ENCODE data around the gene PEX10.

GRCh38 chr1:2380816-2381591 lies 31.4 kb downstream of the PEX10 start:
- TF ChIP-seq TAF1 (conservative IDR thresholded peaks at IDR 0.05) (no peak), CTCF (IDR thresholded peaks at IDR 0.05; ENCODE audit: low read depth, low read length, missing input control) (no peak), RXRA (IDR thresholded peaks at IDR 0.05) (no peak), EGR1 (IDR thresholded peaks at IDR 0.05; ENCODE audit: low read depth in 2 of 2) (no peak), ATF3 (IDR thresholded peaks at IDR 0.05) (no peak), MAX (IDR thresholded peaks at IDR 0.05) (no peak), SP1 (IDR thresholded peaks at IDR 0.05) (no peak), NR2F2 (IDR thresholded peaks at IDR 0.05) (no peak)
